Type B pancreatic cell (in vitro differentiated cells): ENCODE results near the gene PLXNA2. TPM values are rescaled to one million over a fixed set of nuclear protein-coding genes. Genes with fewer than 3 reads are reported as not detected.

Source experiments
- DNase-seq: peaks from one replicate; pipeline ENCODE4 v3.0.0; 2021; ENCODE audit warnings: mixed read lengths; ENCODE audit not compliant: unreplicated experiment; ENCODE audit errors: extremely low spot score
- H3K27ac Mint-ChIP-seq: 2 replicates; pipeline ENCODE4 v1.8.0; 2021; ENCODE audit warnings: mild to moderate bottlenecking, mixed read lengths
- H3K27me3 Mint-ChIP-seq: 2 replicates; pipeline ENCODE4 v1.8.0; 2021; ENCODE audit warnings: mixed read lengths
- H3K36me3 Mint-ChIP-seq: 2 replicates; pipeline ENCODE4 v1.8.0; 2021; ENCODE audit warnings: mixed read lengths
- H3K4me1 Mint-ChIP-seq: one replicate; pipeline ENCODE4 v1.8.0; 2021; ENCODE audit warnings: mixed read lengths; ENCODE audit not compliant: unreplicated experiment
- H3K4me3 Mint-ChIP-seq: 2 replicates; pipeline ENCODE4 v1.8.0; 2021; ENCODE audit warnings: mild to moderate bottlenecking, mixed read lengths
- H3K9me3 Mint-ChIP-seq: 2 replicates; pipeline ENCODE4 v1.8.0; 2021; ENCODE audit warnings: mixed read lengths
- CTCF ChIP-seq: fragments of 200-600 bp; sonication (generic); conservative IDR thresholded peaks from 2 replicates; pipeline ENCODE4 v1.5.0; 2021; ENCODE audit warnings: antibody characterized with exemption, mild to moderate bottlenecking
- total RNA-seq: library from RNA; stranded (reverse); gene quantifications from 2 replicates; pipeline ENCODE4 v1.2.1, GENCODE V29; 2021; ENCODE audit warnings: low replicate concordance

The PLXNA2 gene
- total RNA-seq, 1 donor from 2014 or later, result 80.1 TPM

GRCh38 chr1:208084764-208085163 is 159.4 kb downstream of the PLXNA2 start:
- Mint-ChIP-seq H3K4me3 (no peak overlapping the region), H3K27ac (no peak overlapping the region), H3K27me3 (no peaks in the 10 kb centered on the region), H3K4me1 (peaks cover 50% of the 10 kb centered on the region), H3K9me3 (no peaks in the 10 kb centered on the region), H3K36me3 (peaks cover 31% of the 10 kb centered on the region)
- DNase-seq, result no peak
- TF ChIP-seq CTCF, result no peak

DNA sequence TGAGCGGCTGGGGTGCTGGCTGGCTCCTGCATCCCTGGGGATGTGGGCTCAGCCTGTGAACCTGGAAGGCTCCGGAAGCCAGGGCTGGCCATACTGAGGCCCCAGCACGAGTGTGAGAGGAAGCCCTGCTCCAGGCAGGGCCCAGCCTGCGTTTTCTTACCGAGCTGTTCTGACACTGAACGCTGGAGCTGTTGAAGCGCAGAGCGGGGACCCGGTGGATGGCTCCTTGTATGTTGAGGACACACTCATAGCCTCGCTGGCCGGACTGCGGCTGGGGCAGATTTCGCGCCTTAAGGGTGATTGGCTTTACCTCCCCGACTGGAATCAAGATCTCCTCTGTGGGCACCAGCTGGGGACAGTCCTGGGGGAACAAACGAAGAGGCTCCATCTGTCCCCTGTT is 160.0 kb downstream of the PLXNA2 start:
- peaks cover 35% of the 10 kb centered on the region for H3K36me3 Mint-ChIP-seq

GRCh38 chr1:208083715-208084085 is 160.5 kb downstream of the PLXNA2 start:
- H3K9me3 Mint-ChIP-seq, result no peaks in the 10 kb centered on the region
- no peak overlapping the region for H3K27ac Mint-ChIP-seq
- no peak for TF ChIP-seq CTCF
- no peak for DNase-seq
- H3K36me3 Mint-ChIP-seq, result peaks cover 40% of the 10 kb centered on the region
- H3K4me3 Mint-ChIP-seq, result no peak overlapping the region
- H3K4me1 Mint-ChIP-seq, result peaks cover 57% of the 10 kb centered on the region
- H3K27me3 Mint-ChIP-seq, result no peaks in the 10 kb centered on the region

More for the DNA sequence above, 160.0 kb downstream of the PLXNA2 start:
- Mint-ChIP-seq H3K4me1 (peaks cover 52% of the 10 kb centered on the region), H3K27me3 (no peaks in the 10 kb centered on the region), H3K4me3 (no peak overlapping the region), H3K9me3 (no peaks in the 10 kb centered on the region), H3K27ac (no peak overlapping the region)
- no peak for TF ChIP-seq CTCF
- no peak for DNase-seq

GRCh38 chr1:208083016-208083714 is 161.0 kb downstream of the PLXNA2 start:
- TF ChIP-seq CTCF, result no peak
- no peaks in the 10 kb centered on the region for H3K27me3 Mint-ChIP-seq
- peaks cover 60% of the 10 kb centered on the region for H3K4me1 Mint-ChIP-seq
- H3K4me3 Mint-ChIP-seq, result peak overlapping the region; percentile 0
- H3K27ac Mint-ChIP-seq, result no peak overlapping the region
- peaks cover 44% of the 10 kb centered on the region for H3K36me3 Mint-ChIP-seq
- H3K9me3 Mint-ChIP-seq, result no peaks in the 10 kb centered on the region
- DNase-seq, result no peak

GRCh38 chr1:208081972-208082371 is 162.2 kb downstream of the PLXNA2 start:
- Mint-ChIP-seq H3K27me3 (no peaks in the 10 kb centered on the region), H3K9me3 (no peaks in the 10 kb centered on the region), H3K27ac (peak overlapping the region; percentile 35), H3K4me1 (peaks cover 62% of the 10 kb centered on the region), H3K4me3 (peak overlapping the region; percentile 0), H3K36me3 (peaks cover 36% of the 10 kb centered on the region)
- TF ChIP-seq CTCF, result peak; percentile 69
- DNase-seq, result no peak
